ENCODE measurements around the gene BNC2. TPM values are rescaled to one million over a fixed set of nuclear protein-coding genes. Genes with fewer than 3 reads are reported as not detected.

BNC2 gene
- total and polyA plus RNA-seq, 2 experiments from 2014 or later: 13.8 to 18.5 TPM

DNA sequence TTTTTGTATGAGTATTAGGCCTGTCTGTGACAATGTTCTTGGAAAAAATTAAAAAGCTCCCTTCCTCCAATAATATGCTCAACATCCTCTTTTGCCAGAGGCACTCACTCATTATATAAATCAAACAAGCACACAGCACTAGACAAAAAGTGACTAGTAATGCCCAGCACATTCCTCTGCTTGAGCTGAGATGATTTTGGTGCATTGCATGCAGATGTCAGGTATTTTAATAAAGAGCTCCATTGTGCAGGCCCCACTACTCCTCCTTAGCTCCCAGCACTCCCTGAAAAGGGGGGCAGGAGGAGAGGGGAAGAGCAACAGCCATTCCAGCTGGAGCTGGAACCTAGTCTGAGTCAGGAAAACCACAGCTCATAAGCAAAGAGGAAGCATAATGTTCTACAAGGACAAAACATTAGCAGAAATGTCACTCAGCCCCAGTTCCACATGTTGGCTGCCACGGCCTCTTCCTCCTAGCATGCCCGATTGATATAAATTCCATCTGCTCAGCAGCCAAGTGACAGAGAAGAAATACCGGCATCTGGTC lies 348.5 kb downstream of the BNC2 start:
- TF ChIP-seq EZH2phosphoT487 (IDR thresholded peaks at IDR 0.05; ENCODE audit: insufficient read depth, low read depth): no peak
- no peak for TF ChIP-seq EZH2 (IDR thresholded peaks at IDR 0.05; ENCODE audit: insufficient read depth, poor library complexity, severe bottlenecking)
- no peaks in the 10 kb centered on the region for H3K9me2 ChIP-seq (ENCODE audit: insufficient read depth)
- peaks cover 43% of the 10 kb centered on the region for H3K4me1 ChIP-seq (ENCODE audit: insufficient read depth)
- in situ Hi-C loops (cut with MboI): no loop called here
- H3K9me3 ChIP-seq (ENCODE audit: low read depth): no peaks in the 10 kb centered on the region
- 2 to 3% methylated on average over 3 of the region's 3 CpGs for WGBS, 2 experiments (ENCODE audit: low coverage in 1 of 2, low lambda C conversion rate in 2 of 2, missing lambda C conversion rate in 2 of 2)
- H3K9ac ChIP-seq: peak overlapping the region; percentile 38
- H3K27ac ChIP-seq: peak overlapping the region; percentile 77
- H2AFZ ChIP-seq: peak overlapping the region; percentile 29; the same call in 1 of the 2 replicates
- peaks cover 56% of the 10 kb centered on the region for H3K79me2 ChIP-seq (ENCODE audit: insufficient read depth)
- H3K27me3 ChIP-seq (replicated peaks; ENCODE audit: insufficient read depth): no peaks in the 10 kb centered on the region
- peak; percentile 88 for DNase-seq
- peak overlapping the region; percentile 45 for H3K4me2 ChIP-seq (ENCODE audit: unreplicated experiment)
- peak overlapping the region; percentile 41 for H3K4me3 ChIP-seq
- H4K20me1 ChIP-seq (ENCODE audit: insufficient read depth): no peaks in the 10 kb centered on the region
- peaks cover 42% of the 10 kb centered on the region for H3F3A ChIP-seq (ENCODE audit: insufficient read depth)
- no peaks in the 10 kb centered on the region for H3K36me3 ChIP-seq (ENCODE audit: low read depth)

DNA sequence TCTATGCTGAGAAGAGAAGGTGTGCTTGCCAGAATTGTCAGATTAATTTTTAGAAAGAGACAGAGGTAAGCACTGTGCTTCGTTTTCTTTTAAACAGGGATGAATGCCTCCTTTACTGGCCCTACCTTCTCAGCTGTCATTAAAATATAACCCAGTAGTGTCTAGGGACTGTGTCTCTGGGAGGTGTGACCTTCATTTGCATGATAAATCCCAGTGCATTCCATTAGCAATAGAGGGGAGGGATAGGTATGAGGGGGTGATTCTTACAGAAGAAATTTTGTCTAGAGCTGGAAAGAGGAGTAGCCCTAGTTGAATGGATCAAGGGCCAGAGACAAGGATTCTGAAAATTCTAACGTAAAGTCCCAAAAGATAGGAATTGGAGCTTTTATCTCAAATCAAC lies 351.5 kb downstream of the BNC2 start:
- H3K36me3 ChIP-seq (ENCODE audit: low read depth): no peaks in the 10 kb centered on the region
- no peaks in the 10 kb centered on the region for H3K27me3 ChIP-seq (replicated peaks; ENCODE audit: insufficient read depth)
- in situ Hi-C loops (cut with MboI): no loop called here
- 99 to 100% methylated on average over 2 of the region's 2 CpGs for WGBS, 2 experiments (ENCODE audit: low coverage in 1 of 2, low lambda C conversion rate in 2 of 2, missing lambda C conversion rate in 2 of 2)
- no peaks in the 10 kb centered on the region for H4K20me1 ChIP-seq (ENCODE audit: insufficient read depth)
- no peak overlapping the region for H3K9ac ChIP-seq
- peaks cover 35% of the 10 kb centered on the region for H3K79me2 ChIP-seq (ENCODE audit: insufficient read depth)
- no peak overlapping the region for H3K27ac ChIP-seq
- H2AFZ ChIP-seq: no peak overlapping the region
- H3F3A ChIP-seq (ENCODE audit: insufficient read depth): peaks cover 58% of the 10 kb centered on the region
- TF ChIP-seq EZH2 (IDR thresholded peaks at IDR 0.05; ENCODE audit: insufficient read depth, poor library complexity, severe bottlenecking) (no peak), EZH2phosphoT487 (IDR thresholded peaks at IDR 0.05; ENCODE audit: insufficient read depth, low read depth) (no peak)
- no peaks in the 10 kb centered on the region for H3K9me3 ChIP-seq (ENCODE audit: low read depth)
- DNase-seq: no peak
- H3K4me1 ChIP-seq (ENCODE audit: insufficient read depth): peaks cover 58% of the 10 kb centered on the region
- no peaks in the 10 kb centered on the region for H3K9me2 ChIP-seq (ENCODE audit: insufficient read depth)
- H3K4me2 ChIP-seq (ENCODE audit: unreplicated experiment): no peak overlapping the region
- H3K4me3 ChIP-seq: no peak overlapping the region

DNA sequence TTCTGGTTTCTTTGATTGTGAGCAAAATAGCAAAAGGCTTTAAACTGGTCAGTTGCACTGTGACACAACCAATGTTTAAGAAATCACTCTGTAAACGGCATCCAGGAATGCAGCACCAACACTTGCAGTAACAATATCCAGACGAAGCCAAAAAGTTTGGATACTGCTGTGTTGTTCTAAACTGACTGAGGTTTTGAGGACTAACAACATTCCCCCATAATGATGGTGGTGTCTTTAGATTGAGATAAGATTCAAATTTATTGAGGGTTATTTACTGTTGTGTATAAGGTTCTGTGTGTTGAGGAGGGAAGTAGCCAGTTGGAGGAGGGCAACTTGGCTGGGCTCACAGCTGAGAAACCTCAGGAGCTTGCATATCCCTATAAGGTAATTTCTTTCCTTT lies 353.6 kb downstream of the BNC2 start:
- in situ Hi-C loops (cut with MboI): no loop called here
- TF ChIP-seq EZH2phosphoT487 (IDR thresholded peaks at IDR 0.05; ENCODE audit: insufficient read depth, low read depth) (no peak), EZH2 (IDR thresholded peaks at IDR 0.05; ENCODE audit: insufficient read depth, poor library complexity, severe bottlenecking) (no peak)

DNA sequence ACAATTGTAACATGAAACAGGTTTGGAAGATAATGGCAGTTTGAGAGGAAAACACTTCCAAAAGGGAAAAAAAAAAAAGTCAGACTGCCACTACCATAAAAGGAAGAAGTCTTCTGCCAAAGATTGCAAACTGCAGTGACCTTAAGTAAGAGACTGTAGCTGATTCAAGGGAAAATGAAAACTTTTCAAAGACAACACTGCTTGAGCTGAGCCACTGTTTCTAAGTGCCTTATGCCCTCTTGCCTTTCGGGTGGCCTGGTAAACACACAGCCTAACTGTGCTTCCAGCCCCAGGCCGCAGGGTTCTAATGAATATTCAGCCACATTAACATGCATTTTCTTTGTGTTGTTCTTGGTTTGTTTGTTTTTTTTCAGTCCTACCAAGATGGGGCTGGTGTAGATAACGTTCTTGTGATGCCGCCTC lies 354.6 kb downstream of the BNC2 start:
- Histone ChIP-seq H3K36me3 (ENCODE audit: low read depth) (no peaks in the 10 kb centered on the region), H2AFZ (no peak overlapping the region), H3K4me3 (0 out of 2 replicates have a peak overlapping the region, but pooled peaks have one; percentile 24), H3K79me2 (ENCODE audit: insufficient read depth) (peaks cover 33% of the 10 kb centered on the region), H4K20me1 (ENCODE audit: insufficient read depth) (no peaks in the 10 kb centered on the region), H3K4me1 (ENCODE audit: insufficient read depth) (peaks cover 39% of the 10 kb centered on the region), H3K9me3 (ENCODE audit: low read depth) (no peaks in the 10 kb centered on the region), H3K27ac (peak overlapping the region; percentile 49), H3K9me2 (ENCODE audit: insufficient read depth) (no peaks in the 10 kb centered on the region), H3F3A (ENCODE audit: insufficient read depth) (peaks cover 33% of the 10 kb centered on the region), H3K9ac (no peak overlapping the region; the same call in 1 of the 2 replicates), H3K27me3 (replicated peaks; ENCODE audit: insufficient read depth) (no peaks in the 10 kb centered on the region), H3K4me2 (ENCODE audit: unreplicated experiment) (peak overlapping the region; percentile 67)
- TF ChIP-seq EZH2phosphoT487 (IDR thresholded peaks at IDR 0.05; ENCODE audit: insufficient read depth, low read depth): no peak
- TF ChIP-seq EZH2 (IDR thresholded peaks at IDR 0.05; ENCODE audit: insufficient read depth, poor library complexity, severe bottlenecking): no peak
- in situ Hi-C loops (cut with MboI): no loop called here
- 52 to 54% methylated on average over 4 of the region's 4 CpGs for WGBS, 2 experiments (ENCODE audit: low coverage in 1 of 2, low lambda C conversion rate in 2 of 2, missing lambda C conversion rate in 2 of 2)
- peak; percentile 79 for DNase-seq

More for the DNA sequence above, 353.6 kb downstream of the BNC2 start:
- Histone ChIP-seq H3K36me3 (ENCODE audit: low read depth) (no peaks in the 10 kb centered on the region), H3F3A (ENCODE audit: insufficient read depth) (peaks cover 43% of the 10 kb centered on the region), H3K9me3 (ENCODE audit: low read depth) (no peaks in the 10 kb centered on the region), H4K20me1 (ENCODE audit: insufficient read depth) (no peaks in the 10 kb centered on the region), H3K9ac (no peak overlapping the region), H3K27ac (peak overlapping the region; percentile 49), H3K4me3 (0 out of 2 replicates have a peak overlapping the region, but pooled peaks have one; percentile 5), H3K4me2 (ENCODE audit: unreplicated experiment) (peak overlapping the region; percentile 67), H3K4me1 (ENCODE audit: insufficient read depth) (peaks cover 48% of the 10 kb centered on the region), H2AFZ (no peak overlapping the region), H3K9me2 (ENCODE audit: insufficient read depth) (no peaks in the 10 kb centered on the region), H3K27me3 (replicated peaks; ENCODE audit: insufficient read depth) (no peaks in the 10 kb centered on the region), H3K79me2 (ENCODE audit: insufficient read depth) (peaks cover 27% of the 10 kb centered on the region)
- DNase-seq: peak; percentile 64
- 10 to 13% methylated on average over 2 of the region's 2 CpGs for WGBS, 2 experiments (ENCODE audit: low coverage in 1 of 2, low lambda C conversion rate in 2 of 2, missing lambda C conversion rate in 2 of 2)

Measured in GM23248 (cell line).